ENCODE results near the gene GRIP1. TPM values are rescaled to one million over a fixed set of nuclear protein-coding genes. Genes with fewer than 3 reads are reported as not detected.

GRIP1 gene
- total and polyA plus RNA-seq, 2 experiments from 2014 or later, result 5.1 to 13.7 TPM

DNA sequence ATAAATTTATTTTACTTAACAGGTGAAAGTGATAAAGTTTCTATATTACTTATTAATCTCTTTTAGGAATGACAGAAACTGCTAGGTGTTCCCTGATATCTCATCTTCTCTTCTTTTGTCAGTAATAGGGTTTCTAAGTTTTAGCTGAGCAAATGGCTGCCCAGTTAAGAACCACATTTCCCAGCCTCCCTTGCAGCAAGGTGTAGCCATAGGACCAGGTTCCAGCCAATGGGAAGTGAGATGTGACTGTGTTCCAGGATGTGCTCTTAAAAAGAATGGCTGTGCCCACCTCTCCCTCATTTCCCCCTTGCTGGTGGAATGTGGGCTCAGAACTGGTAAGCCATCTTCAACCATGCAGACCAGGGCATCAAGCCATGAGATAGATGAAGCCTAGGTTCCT lies 210.9 kb downstream of the GRIP1 start:
- H3K4me3 Mint-ChIP-seq, result no peak overlapping the region
- H3K4me1 Mint-ChIP-seq, result peaks cover 10% of the 10 kb centered on the region; the same call in 2 of the 3 replicates
- TF ChIP-seq ZNF114 (CRISPR knock-in tag; IDR thresholded peaks at IDR 0.05) (no peak), CREB1 (CRISPR knock-in tag; IDR thresholded peaks at IDR 0.05; ENCODE audit: low read depth) (no peak), ZNF331 (CRISPR knock-in tag; IDR thresholded peaks at IDR 0.05; ENCODE audit: low read depth) (no peak), POLR2AphosphoS5 (IDR thresholded peaks at IDR 0.05; ENCODE audit: low read depth) (no peak), NANOG (IDR thresholded peaks at IDR 0.05; ENCODE audit: borderline replicate concordance) (no peak), STAT1 (IDR thresholded peaks at IDR 0.05; ENCODE audit: unreplicated experiment) (no peak), EZH2phosphoT487 (IDR thresholded peaks at IDR 0.05; ENCODE audit: unreplicated experiment) (no peak), EZH2 (IDR thresholded peaks at IDR 0.05; ENCODE audit: low read depth, unreplicated experiment) (no peak), JUNB (IDR thresholded peaks at IDR 0.05; ENCODE audit: unreplicated experiment) (no peak)
- TF ChIP-seq, protein P1, sequence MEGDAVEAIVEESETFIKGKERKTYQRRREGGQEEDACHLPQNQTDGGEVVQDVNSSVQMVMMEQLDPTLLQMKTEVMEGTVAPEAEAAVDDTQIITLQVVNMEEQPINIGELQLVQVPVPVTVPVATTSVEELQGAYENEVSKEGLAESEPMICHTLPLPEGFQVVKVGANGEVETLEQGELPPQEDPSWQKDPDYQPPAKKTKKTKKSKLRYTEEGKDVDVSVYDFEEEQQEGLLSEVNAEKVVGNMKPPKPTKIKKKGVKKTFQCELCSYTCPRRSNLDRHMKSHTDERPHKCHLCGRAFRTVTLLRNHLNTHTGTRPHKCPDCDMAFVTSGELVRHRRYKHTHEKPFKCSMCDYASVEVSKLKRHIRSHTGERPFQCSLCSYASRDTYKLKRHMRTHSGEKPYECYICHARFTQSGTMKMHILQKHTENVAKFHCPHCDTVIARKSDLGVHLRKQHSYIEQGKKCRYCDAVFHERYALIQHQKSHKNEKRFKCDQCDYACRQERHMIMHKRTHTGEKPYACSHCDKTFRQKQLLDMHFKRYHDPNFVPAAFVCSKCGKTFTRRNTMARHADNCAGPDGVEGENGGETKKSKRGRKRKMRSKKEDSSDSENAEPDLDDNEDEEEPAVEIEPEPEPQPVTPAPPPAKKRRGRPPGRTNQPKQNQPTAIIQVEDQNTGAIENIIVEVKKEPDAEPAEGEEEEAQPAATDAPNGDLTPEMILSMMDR (conservative IDR thresholded peaks at IDR 0.05; ENCODE audit: low read depth in 2 of 2), result no peak
- TF ChIP-seq, protein P2, sequence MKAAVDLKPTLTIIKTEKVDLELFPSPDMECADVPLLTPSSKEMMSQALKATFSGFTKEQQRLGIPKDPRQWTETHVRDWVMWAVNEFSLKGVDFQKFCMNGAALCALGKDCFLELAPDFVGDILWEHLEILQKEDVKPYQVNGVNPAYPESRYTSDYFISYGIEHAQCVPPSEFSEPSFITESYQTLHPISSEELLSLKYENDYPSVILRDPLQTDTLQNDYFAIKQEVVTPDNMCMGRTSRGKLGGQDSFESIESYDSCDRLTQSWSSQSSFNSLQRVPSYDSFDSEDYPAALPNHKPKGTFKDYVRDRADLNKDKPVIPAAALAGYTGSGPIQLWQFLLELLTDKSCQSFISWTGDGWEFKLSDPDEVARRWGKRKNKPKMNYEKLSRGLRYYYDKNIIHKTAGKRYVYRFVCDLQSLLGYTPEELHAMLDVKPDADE (IDR thresholded peaks at IDR 0.05), result no peak
- TF ChIP-seq, protein P3, sequence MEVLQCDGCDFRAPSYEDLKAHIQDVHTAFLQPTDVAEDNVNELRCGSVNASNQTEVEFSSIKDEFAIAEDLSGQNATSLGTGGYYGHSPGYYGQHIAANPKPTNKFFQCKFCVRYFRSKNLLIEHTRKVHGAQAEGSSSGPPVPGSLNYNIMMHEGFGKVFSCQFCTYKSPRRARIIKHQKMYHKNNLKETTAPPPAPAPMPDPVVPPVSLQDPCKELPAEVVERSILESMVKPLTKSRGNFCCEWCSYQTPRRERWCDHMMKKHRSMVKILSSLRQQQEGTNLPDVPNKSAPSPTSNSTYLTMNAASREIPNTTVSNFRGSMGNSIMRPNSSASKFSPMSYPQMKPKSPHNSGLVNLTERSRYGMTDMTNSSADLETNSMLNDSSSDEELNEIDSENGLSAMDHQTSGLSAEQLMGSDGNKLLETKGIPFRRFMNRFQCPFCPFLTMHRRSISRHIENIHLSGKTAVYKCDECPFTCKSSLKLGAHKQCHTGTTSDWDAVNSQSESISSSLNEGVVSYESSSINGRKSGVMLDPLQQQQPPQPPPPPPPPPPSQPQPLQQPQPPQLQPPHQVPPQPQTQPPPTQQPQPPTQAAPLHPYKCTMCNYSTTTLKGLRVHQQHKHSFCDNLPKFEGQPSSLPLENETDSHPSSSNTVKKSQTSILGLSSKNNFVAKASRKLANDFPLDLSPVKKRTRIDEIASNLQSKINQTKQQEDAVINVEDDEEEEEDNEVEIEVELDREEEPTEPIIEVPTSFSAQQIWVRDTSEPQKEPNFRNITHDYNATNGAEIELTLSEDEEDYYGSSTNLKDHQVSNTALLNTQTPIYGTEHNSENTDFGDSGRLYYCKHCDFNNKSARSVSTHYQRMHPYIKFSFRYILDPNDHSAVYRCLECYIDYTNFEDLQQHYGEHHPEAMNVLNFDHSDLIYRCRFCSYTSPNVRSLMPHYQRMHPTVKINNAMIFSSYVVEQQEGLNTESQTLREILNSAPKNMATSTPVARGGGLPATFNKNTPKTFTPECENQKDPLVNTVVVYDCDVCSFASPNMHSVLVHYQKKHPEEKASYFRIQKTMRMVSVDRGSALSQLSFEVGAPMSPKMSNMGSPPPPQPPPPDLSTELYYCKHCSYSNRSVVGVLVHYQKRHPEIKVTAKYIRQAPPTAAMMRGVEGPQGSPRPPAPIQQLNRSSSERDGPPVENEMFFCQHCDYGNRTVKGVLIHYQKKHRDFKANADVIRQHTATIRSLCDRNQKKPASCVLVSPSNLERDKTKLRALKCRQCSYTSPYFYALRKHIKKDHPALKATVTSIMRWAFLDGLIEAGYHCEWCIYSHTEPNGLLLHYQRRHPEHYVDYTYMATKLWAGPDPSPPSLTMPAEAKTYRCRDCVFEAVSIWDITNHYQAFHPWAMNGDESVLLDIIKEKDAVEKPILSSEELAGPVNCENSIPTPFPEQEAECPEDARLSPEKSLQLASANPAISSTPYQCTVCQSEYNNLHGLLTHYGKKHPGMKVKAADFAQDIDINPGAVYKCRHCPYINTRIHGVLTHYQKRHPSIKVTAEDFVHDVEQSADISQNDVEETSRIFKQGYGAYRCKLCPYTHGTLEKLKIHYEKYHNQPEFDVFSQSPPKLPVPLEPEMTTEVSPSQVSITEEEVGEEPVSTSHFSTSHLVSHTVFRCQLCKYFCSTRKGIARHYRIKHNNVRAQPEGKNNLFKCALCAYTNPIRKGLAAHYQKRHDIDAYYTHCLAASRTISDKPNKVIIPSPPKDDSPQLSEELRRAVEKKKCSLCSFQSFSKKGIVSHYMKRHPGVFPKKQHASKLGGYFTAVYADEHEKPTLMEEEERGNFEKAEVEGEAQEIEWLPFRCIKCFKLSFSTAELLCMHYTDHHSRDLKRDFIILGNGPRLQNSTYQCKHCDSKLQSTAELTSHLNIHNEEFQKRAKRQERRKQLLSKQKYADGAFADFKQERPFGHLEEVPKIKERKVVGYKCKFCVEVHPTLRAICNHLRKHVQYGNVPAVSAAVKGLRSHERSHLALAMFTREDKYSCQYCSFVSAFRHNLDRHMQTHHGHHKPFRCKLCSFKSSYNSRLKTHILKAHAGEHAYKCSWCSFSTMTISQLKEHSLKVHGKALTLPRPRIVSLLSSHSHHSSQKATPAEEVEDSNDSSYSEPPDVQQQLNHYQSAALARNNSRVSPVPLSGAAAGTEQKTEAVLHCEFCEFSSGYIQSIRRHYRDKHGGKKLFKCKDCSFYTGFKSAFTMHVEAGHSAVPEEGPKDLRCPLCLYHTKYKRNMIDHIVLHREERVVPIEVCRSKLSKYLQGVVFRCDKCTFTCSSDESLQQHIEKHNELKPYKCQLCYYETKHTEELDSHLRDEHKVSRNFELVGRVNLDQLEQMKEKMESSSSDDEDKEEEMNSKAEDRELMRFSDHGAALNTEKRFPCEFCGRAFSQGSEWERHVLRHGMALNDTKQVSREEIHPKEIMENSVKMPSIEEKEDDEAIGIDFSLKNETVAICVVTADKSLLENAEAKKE (CRISPR knock-in tag; IDR thresholded peaks at IDR 0.05), result no peak
- TF ChIP-seq, protein P4, sequence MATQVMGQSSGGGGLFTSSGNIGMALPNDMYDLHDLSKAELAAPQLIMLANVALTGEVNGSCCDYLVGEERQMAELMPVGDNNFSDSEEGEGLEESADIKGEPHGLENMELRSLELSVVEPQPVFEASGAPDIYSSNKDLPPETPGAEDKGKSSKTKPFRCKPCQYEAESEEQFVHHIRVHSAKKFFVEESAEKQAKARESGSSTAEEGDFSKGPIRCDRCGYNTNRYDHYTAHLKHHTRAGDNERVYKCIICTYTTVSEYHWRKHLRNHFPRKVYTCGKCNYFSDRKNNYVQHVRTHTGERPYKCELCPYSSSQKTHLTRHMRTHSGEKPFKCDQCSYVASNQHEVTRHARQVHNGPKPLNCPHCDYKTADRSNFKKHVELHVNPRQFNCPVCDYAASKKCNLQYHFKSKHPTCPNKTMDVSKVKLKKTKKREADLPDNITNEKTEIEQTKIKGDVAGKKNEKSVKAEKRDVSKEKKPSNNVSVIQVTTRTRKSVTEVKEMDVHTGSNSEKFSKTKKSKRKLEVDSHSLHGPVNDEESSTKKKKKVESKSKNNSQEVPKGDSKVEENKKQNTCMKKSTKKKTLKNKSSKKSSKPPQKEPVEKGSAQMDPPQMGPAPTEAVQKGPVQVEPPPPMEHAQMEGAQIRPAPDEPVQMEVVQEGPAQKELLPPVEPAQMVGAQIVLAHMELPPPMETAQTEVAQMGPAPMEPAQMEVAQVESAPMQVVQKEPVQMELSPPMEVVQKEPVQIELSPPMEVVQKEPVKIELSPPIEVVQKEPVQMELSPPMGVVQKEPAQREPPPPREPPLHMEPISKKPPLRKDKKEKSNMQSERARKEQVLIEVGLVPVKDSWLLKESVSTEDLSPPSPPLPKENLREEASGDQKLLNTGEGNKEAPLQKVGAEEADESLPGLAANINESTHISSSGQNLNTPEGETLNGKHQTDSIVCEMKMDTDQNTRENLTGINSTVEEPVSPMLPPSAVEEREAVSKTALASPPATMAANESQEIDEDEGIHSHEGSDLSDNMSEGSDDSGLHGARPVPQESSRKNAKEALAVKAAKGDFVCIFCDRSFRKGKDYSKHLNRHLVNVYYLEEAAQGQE (IDR thresholded peaks at IDR 0.05; ENCODE audit: unreplicated experiment), result no peak
- DNase-seq (ENCODE audit: low spot score) (peak; percentile 23), ATAC-seq (peak; percentile 49; the same call in 2 of the 3 replicates)
- Histone ChIP-seq H3K36me3 (ENCODE audit: insufficient read depth) (no peaks in the 10 kb centered on the region), H2AFZ (no peak overlapping the region), H3K27ac (ENCODE audit: low read depth) (no peak overlapping the region), H4K20me1 (replicated peaks; ENCODE audit: insufficient read depth) (no peaks in the 10 kb centered on the region), H3K4me2 (no peak overlapping the region), H3K4me1 (ENCODE audit: insufficient read depth) (no peaks in the 10 kb centered on the region), H3F3A (replicated peaks; ENCODE audit: low read depth) (no peaks in the 10 kb centered on the region), H3K79me2 (replicated peaks; ENCODE audit: insufficient read depth) (no peaks in the 10 kb centered on the region), H3K4me3 (no peak overlapping the region), H3K9me2 (ENCODE audit: insufficient read depth) (peaks cover 35% of the 10 kb centered on the region), H3K27me3 (ENCODE audit: insufficient read depth) (no peaks in the 10 kb centered on the region)
- peaks cover 3% of the 10 kb centered on the region for H3K27me3 Mint-ChIP-seq (ENCODE audit: insufficient read depth, low read depth, poor library complexity)
- no peak overlapping the region for H3K27ac Mint-ChIP-seq
- H3K36me3 Mint-ChIP-seq (ENCODE audit: low read depth), result peaks cover 3% of the 10 kb centered on the region; the same call in 1 of the 3 replicates
- H3K9me3 Mint-ChIP-seq, result no peaks in the 10 kb centered on the region; the same call in 2 of the 3 replicates
